IMR-90 (cell line): ENCODE measurements around the gene IRAG1. TPM values are rescaled to one million over a fixed set of nuclear protein-coding genes. Genes with fewer than 3 reads are reported as not detected.

Experiments used
- ATAC-seq: fragments of 200-7000 bp; cut with Tn5 transposase; 2 replicates; pipeline ENCODE4 v1.9.1; 2020; ENCODE audit warnings: low read depth, mild to moderate bottlenecking, moderate library complexity
- BruUV-seq: library from RNA; stranded (reverse); fragments of 400-500 nt; replicated peaks from 2 replicates; lab custom pipeline; 2021; lab: Mats Ljungman, UMichigan
- CTCF ChIA-PET: fragments of 300-600 bp; formaldehyde crosslinking; extraction: SDS; loops from one replicate; lab custom pipeline; 2021; ENCODE audit warnings: antibody characterized with exemption; lab: Yijun Ruan, JAX
- POLR2A ChIA-PET: fragments of 300-600 bp; sonication (Branson Sonifier 250); formaldehyde crosslinking; loops from one replicate; lab custom pipeline; 2022; ENCODE audit warnings: antibody characterized with exemption; ENCODE audit not compliant: unreplicated experiment; lab: Charles Lee
- DNase-seq: peaks from one replicate; pipeline ENCODE4 v3.0.0; 2013
- H2AFZ ChIP-seq: replicated peaks from 2 replicates; pipeline ENCODE3; 2013; ENCODE audit warnings: low read length, mild to moderate bottlenecking; ENCODE audit not compliant: poor library complexity
- H2AK5ac ChIP-seq: 2 replicates; pipeline ENCODE4 v1.6.1; 2013; ENCODE audit warnings: low read depth, low read length, inconsistent platforms
- H2AK9ac ChIP-seq: replicated peaks from 2 replicates; pipeline ENCODE3; 2013; ENCODE audit warnings: mild to moderate bottlenecking, low read depth, low read length, moderate library complexity; ENCODE audit not compliant: poor library complexity
- H2BK120ac ChIP-seq: 2 replicates; pipeline ENCODE4 v1.6.1; 2013; ENCODE audit warnings: low read depth, low read length, inconsistent platforms
- H2BK15ac ChIP-seq: 3 replicates; pipeline ENCODE4 v1.6.1; 2013; ENCODE audit warnings: low read depth, low read length, inconsistent platforms
- H2BK20ac ChIP-seq: 2 replicates; pipeline ENCODE4 v1.6.1; 2013; ENCODE audit warnings: low read depth, mild to moderate bottlenecking, inconsistent platforms, low read length, moderate library complexity
- H2BK5ac ChIP-seq: 2 replicates; pipeline ENCODE4 v1.6.1; 2013; ENCODE audit warnings: mild to moderate bottlenecking, low read depth, low read length, inconsistent platforms; ENCODE audit not compliant: poor library complexity, severe bottlenecking
- H3K14ac ChIP-seq: replicated peaks from 2 replicates; pipeline ENCODE4 v1.6.1; 2013; ENCODE audit warnings: low read depth, low read length, inconsistent platforms
- H3K18ac ChIP-seq: 2 replicates; pipeline ENCODE4 v1.6.1; 2013; ENCODE audit warnings: low read depth, low read length, control low read depth
- H3K23ac ChIP-seq: 2 replicates; pipeline ENCODE4 v1.6.1; 2013; ENCODE audit warnings: low read depth, low read length, inconsistent platforms
- H3K27ac ChIP-seq: 2 replicates; pipeline ENCODE4 v1.5.1; 2013; ENCODE audit warnings: mild to moderate bottlenecking, control low read depth, low read length; ENCODE audit not compliant: insufficient read depth
- H3K27me3 ChIP-seq: 2 replicates; pipeline ENCODE4 v1.6.1; 2013; ENCODE audit warnings: low read length; ENCODE audit not compliant: control insufficient read depth, insufficient read depth
- H3K36me3 ChIP-seq: 2 replicates; pipeline ENCODE4 v1.6.1; 2013; ENCODE audit warnings: low read length, mixed read lengths; ENCODE audit not compliant: control insufficient read depth, insufficient read depth
- H3K4ac ChIP-seq: 2 replicates; pipeline ENCODE4 v1.6.1; 2013; ENCODE audit warnings: low read depth, low read length, inconsistent platforms
- H3K4me1 ChIP-seq: 2 replicates; pipeline ENCODE4 v1.6.1; 2013; ENCODE audit warnings: low read length, mixed read lengths; ENCODE audit not compliant: control insufficient read depth, insufficient read depth
- H3K4me2 ChIP-seq: 2 replicates; pipeline ENCODE4 v1.6.1; 2013; ENCODE audit warnings: low read depth, mild to moderate bottlenecking, control low read depth, low read length, moderate library complexity
- H3K4me3 ChIP-seq: 2 replicates; pipeline ENCODE4 v1.5.1; 2013; ENCODE audit warnings: low read depth, mild to moderate bottlenecking, control low read depth, low read length, moderate library complexity; ENCODE audit not compliant: insufficient read depth
- H3K56ac ChIP-seq: 2 replicates; pipeline ENCODE4 v1.6.1; 2013; ENCODE audit warnings: low read length, inconsistent platforms; ENCODE audit not compliant: insufficient read depth; ENCODE audit errors: extremely low read depth
- H3K79me1 ChIP-seq, 2 experiments: 2 replicates each; pipeline ENCODE4 v1.6.1; 2013; ENCODE audit warnings: low read length in 2 of 2, inconsistent platforms in 1 of 2, low read depth in 1 of 2
- H3K9ac ChIP-seq: 2 replicates; pipeline ENCODE4 v1.6.1; 2013; ENCODE audit warnings: low read depth, low read length, control low read depth
- H3K9me1 ChIP-seq: 2 replicates; pipeline ENCODE4 v1.6.1; 2013; ENCODE audit warnings: low read length, inconsistent platforms; ENCODE audit not compliant: insufficient read depth
- H3K9me3 ChIP-seq: 2 replicates; pipeline ENCODE4 v1.6.1; 2013; ENCODE audit warnings: low read length; ENCODE audit not compliant: control insufficient read depth, insufficient read depth
- H4K20me1 ChIP-seq: 2 replicates; pipeline ENCODE4 v1.6.1; 2013; ENCODE audit warnings: low read length, inconsistent platforms; ENCODE audit not compliant: insufficient read depth
- H4K5ac ChIP-seq: 2 replicates; pipeline ENCODE4 v1.6.1; 2013; ENCODE audit warnings: mild to moderate bottlenecking, low read depth, low read length, control low read depth
- H4K8ac ChIP-seq, 2 experiments: 2 replicates each; pipeline ENCODE4 v1.6.1; 2013; ENCODE audit warnings: low read depth in 2 of 2, low read length in 2 of 2, control low read depth in 1 of 2, inconsistent platforms in 1 of 2
- H4K91ac ChIP-seq: 2 replicates; pipeline ENCODE4 v1.6.1; 2013; ENCODE audit warnings: low read depth, low read length, inconsistent platforms; ENCODE audit not compliant: insufficient read depth
- BHLHE40 ChIP-seq: fragments of 150-350 bp; IDR thresholded peaks from 2 replicates; pipeline ENCODE4 v1.6.1; 2016; ENCODE audit warnings: mild to moderate bottlenecking, low read depth, low read length
- CEBPB ChIP-seq: IDR thresholded peaks from 2 replicates; pipeline ENCODE4 v1.6.1; 2012; ENCODE audit warnings: low read depth, low read length, improper control_type of control experiment
- CHD1 ChIP-seq: IDR thresholded peaks from 2 replicates; pipeline ENCODE4 v1.6.1; 2012; ENCODE audit warnings: low read depth, low read length, improper control_type of control experiment
- FOS ChIP-seq: fragments of 150-350 bp; IDR thresholded peaks from 2 replicates; pipeline ENCODE4 v1.6.1; 2016; ENCODE audit warnings: low read depth, low read length
- MAFK ChIP-seq: IDR thresholded peaks from 2 replicates; pipeline ENCODE4 v1.6.1; 2012; ENCODE audit warnings: low read depth, low read length, improper control_type of control experiment
- MAZ ChIP-seq: IDR thresholded peaks from 2 replicates; pipeline ENCODE4 v1.6.1; 2012; ENCODE audit warnings: low read depth, mild to moderate bottlenecking, low read length, improper control_type of control experiment, moderate library complexity, borderline replicate concordance
- MXI1 ChIP-seq: IDR thresholded peaks from 2 replicates; pipeline ENCODE4 v1.6.1; 2012; ENCODE audit warnings: low read depth, mild to moderate bottlenecking, low read length, moderate library complexity, borderline replicate concordance
- NFE2L2 ChIP-seq: fragments of 150-350 bp; IDR thresholded peaks from 2 replicates; pipeline ENCODE4 v1.6.1; 2016; ENCODE audit warnings: low read depth, mild to moderate bottlenecking, low read length
- RAD21 ChIP-seq: IDR thresholded peaks from 2 replicates; pipeline ENCODE4 v1.6.1; 2012; ENCODE audit warnings: low read length, improper control_type of control experiment
- RCOR1 ChIP-seq: IDR thresholded peaks from 2 replicates; pipeline ENCODE4 v1.6.1; 2012; ENCODE audit warnings: mild to moderate bottlenecking, low read length, improper control_type of control experiment; ENCODE audit not compliant: insufficient replicate concordance
- RFX5 ChIP-seq: IDR thresholded peaks from 2 replicates; pipeline ENCODE4 v1.8.0; 2012; ENCODE audit warnings: low read depth, mild to moderate bottlenecking, low read length, moderate library complexity
- SMC3 ChIP-seq: fragments of 150-350 bp; IDR thresholded peaks from 2 replicates; pipeline ENCODE4 v1.6.1; 2016; ENCODE audit warnings: low read depth, mild to moderate bottlenecking, antibody characterized with exemption, low read length, moderate library complexity
- WGBS, 2 experiments: methylation state at CpG; one replicate each; pipeline versions ENCODE4 v1.1.5 to v1.1.7; 2013; ENCODE audit warnings: missing lambda C conversion rate in 2 of 2; ENCODE audit not compliant: insufficient read length in 1 of 2; ENCODE audit errors: extremely low coverage in 2 of 2; 5-methylcytosine and 5-hydroxymethylcytosine counted together
- dilution Hi-C: fragments of 300-500 bp; cut with HindIII; formaldehyde crosslinking; loops from one replicate; pipeline ENCODE4 v1.14.3; 2018; ENCODE audit warnings: low sequenced_read_pairs; ENCODE audit not compliant: unreplicated experiment
- in situ Hi-C: fragments of 300-500 bp; cut with MboI; formaldehyde crosslinking; loops from 3 replicates; pipeline ENCODE4 v1.14.3; 2019; ENCODE audit warnings: low sequenced_read_pairs, inconsistent platforms, mixed read lengths
- intact Hi-C: fragments of 100-400 bp; cut with micrococcal nuclease; formaldehyde crosslinking; loops from 2 replicates; pipeline ENCODE4 v1.10.0; 2022
- polyA plus RNA-seq, 3 experiments: library from polyadenylated mRNA; depleted of rRNA; stranded (reverse); fragments of >200 nt; gene quantifications; 2 replicates each; pipeline ENCODE4 v1.2.3, GENCODE V29; 2012; ENCODE audit warnings: low replicate concordance in 1 of 3
- total RNA-seq: library from RNA; depleted of rRNA; stranded (reverse); fragments of >200 nt; gene quantifications from 2 replicates; pipeline ENCODE4 v1.2.3, GENCODE V29; 2012
- TF ChIP-seq, protein P1 (sequence below): fragments of 150-350 bp; IDR thresholded peaks from 2 replicates; pipeline ENCODE4 v1.6.1; 2017; ENCODE audit warnings: mild to moderate bottlenecking, antibody characterized with exemption, low read length, low read depth
- TF ChIP-seq, protein P2 (sequence below): fragments of 150-350 bp; IDR thresholded peaks from 2 replicates; pipeline ENCODE4 v1.6.1; 2016; ENCODE audit warnings: low read depth, mild to moderate bottlenecking, low read length, moderate library complexity, borderline replicate concordance
- TF ChIP-seq, protein P3 (sequence below): conservative IDR thresholded peaks from 2 replicates; pipeline ENCODE4 v1.5.1; 2012; ENCODE audit warnings: mild to moderate bottlenecking, low read depth, low read length, improper control_type of control experiment

The IRAG1 gene
- total and polyA plus RNA-seq, 2 of the 4 experiments (the other 2 are of a cell fraction), result 19.4 to 25.8 TPM

DNA sequence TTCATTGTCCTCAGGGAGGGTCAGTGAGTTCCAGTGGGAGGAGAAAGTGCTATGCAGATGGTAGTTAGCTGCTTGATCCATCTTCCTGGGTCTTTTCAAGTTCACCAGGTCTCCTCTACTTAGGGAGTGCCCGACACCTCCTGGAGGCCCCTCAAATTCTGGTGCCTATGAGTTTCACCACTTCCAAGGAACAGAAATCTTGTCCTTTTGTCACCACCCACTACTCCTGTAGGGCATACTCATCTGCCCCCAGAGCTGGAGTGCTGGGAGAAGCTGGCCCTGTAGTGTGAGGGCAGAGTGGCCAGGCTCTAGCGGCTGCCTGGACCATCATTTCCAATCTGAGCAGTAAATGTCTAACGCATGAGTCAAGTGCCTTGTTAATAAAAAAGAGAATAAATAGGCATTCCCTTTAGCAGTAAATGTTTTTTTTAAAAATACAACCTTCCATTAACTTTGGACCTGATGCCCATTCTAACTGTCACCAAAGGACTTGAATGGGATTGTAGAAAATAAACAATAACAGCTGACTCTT, 12.5 kb downstream of the IRAG1 start:
- dilution Hi-C loops, result no loop called here
- no peak overlapping the region for H3K18ac ChIP-seq
- H3K27ac ChIP-seq, result peak overlapping the region; percentile 31; the same call in 1 of the 2 replicates
- no CpG with 5 or more reads among the region's 3 CpGs for WGBS, 2 experiments
- H2BK120ac ChIP-seq, result peak overlapping the region; percentile 81
- CTCF ChIA-PET, result interaction anchor here (1.1 kb wide), 1 partner anchor 9 kb away, joined by 3 read pairs; no protein-coding TSS in a partner anchor
- peaks cover 33% of the 10 kb centered on the region for H3K9me1 ChIP-seq
- no peak overlapping the region for H4K5ac ChIP-seq
- H3K79me1 ChIP-seq, result peaks cover 36 to 76% of the 10 kb centered on the region in 2 experiments
- peak; percentile 62 for DNase-seq
- peak overlapping the region; percentile 46 for H2AFZ ChIP-seq
- intact Hi-C loops, result no loop called here
- in situ Hi-C loops, result no loop called here
- H3K4me2 ChIP-seq, result no peak overlapping the region
- BruUV-seq, result no TSS peak
- peak overlapping the region; percentile 78 for H3K4ac ChIP-seq
- peaks cover 16% of the 10 kb centered on the region for H3K4me1 ChIP-seq
- no peaks in the 10 kb centered on the region for H3K27me3 ChIP-seq
- peak; percentile 75 for ATAC-seq
- H4K91ac ChIP-seq, result peak overlapping the region; percentile 62; the same call in 1 of the 2 replicates
- no peaks in the 10 kb centered on the region for H3K9me3 ChIP-seq
- POLR2A ChIA-PET, result interaction anchor here (0.6 to 1.3 kb wide), 2 partner anchors 12 to 25 kb away, joined by 3 to 5 read pairs; partner anchors contain the start of gene IRAG1
- H3K56ac ChIP-seq, result no peak overlapping the region
- peak overlapping the region; percentile 90; the same call in 1 of the 2 replicates for H2AK5ac ChIP-seq
- H2AK9ac ChIP-seq, result peak overlapping the region; percentile 86
- no peak overlapping the region for H3K9ac ChIP-seq
- H2BK20ac ChIP-seq, result peak overlapping the region; percentile 54; the same call in 1 of the 2 replicates
- peaks cover 9% of the 10 kb centered on the region; the same call in 1 of the 2 replicates for H4K20me1 ChIP-seq
- peak overlapping the region; percentile 35 for H2BK5ac ChIP-seq
- H4K8ac ChIP-seq, result peak overlapping the region in 1 of 2 experiments; percentile 72; a peak in 1 of 4 replicates
- peak overlapping the region; percentile 58 for H3K23ac ChIP-seq
- peaks cover 37% of the 10 kb centered on the region for H3K36me3 ChIP-seq
- peak overlapping the region; percentile 34 for H3K14ac ChIP-seq
- peak overlapping the region; percentile 72; the same call in 1 of the 3 replicates for H2BK15ac ChIP-seq
- no peak overlapping the region for H3K4me3 ChIP-seq
- TF ChIP-seq BHLHE40 (no peak), RFX5 (no peak), NFE2L2 (no peak), MAZ (no peak), FOS (no peak), CHD1 (no peak), RCOR1 (no peak), MXI1 (no peak), RAD21 (no peak), MAFK (no peak), SMC3 (no peak), CEBPB (no peak)
- TF ChIP-seq, protein P1, sequence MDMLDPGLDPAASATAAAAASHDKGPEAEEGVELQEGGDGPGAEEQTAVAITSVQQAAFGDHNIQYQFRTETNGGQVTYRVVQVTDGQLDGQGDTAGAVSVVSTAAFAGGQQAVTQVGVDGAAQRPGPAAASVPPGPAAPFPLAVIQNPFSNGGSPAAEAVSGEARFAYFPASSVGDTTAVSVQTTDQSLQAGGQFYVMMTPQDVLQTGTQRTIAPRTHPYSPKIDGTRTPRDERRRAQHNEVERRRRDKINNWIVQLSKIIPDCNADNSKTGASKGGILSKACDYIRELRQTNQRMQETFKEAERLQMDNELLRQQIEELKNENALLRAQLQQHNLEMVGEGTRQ, result no peak
- TF ChIP-seq, protein P2, sequence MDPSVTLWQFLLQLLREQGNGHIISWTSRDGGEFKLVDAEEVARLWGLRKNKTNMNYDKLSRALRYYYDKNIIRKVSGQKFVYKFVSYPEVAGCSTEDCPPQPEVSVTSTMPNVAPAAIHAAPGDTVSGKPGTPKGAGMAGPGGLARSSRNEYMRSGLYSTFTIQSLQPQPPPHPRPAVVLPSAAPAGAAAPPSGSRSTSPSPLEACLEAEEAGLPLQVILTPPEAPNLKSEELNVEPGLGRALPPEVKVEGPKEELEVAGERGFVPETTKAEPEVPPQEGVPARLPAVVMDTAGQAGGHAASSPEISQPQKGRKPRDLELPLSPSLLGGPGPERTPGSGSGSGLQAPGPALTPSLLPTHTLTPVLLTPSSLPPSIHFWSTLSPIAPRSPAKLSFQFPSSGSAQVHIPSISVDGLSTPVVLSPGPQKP, result no peak
- TF ChIP-seq, protein P3, sequence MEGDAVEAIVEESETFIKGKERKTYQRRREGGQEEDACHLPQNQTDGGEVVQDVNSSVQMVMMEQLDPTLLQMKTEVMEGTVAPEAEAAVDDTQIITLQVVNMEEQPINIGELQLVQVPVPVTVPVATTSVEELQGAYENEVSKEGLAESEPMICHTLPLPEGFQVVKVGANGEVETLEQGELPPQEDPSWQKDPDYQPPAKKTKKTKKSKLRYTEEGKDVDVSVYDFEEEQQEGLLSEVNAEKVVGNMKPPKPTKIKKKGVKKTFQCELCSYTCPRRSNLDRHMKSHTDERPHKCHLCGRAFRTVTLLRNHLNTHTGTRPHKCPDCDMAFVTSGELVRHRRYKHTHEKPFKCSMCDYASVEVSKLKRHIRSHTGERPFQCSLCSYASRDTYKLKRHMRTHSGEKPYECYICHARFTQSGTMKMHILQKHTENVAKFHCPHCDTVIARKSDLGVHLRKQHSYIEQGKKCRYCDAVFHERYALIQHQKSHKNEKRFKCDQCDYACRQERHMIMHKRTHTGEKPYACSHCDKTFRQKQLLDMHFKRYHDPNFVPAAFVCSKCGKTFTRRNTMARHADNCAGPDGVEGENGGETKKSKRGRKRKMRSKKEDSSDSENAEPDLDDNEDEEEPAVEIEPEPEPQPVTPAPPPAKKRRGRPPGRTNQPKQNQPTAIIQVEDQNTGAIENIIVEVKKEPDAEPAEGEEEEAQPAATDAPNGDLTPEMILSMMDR, result no peak
